Heart right ventricle (tissue), 16 donors: ENCODE results near the gene ADRA1B. TPM values are rescaled to one million over a fixed set of nuclear protein-coding genes. Genes with fewer than 3 reads are reported as not detected.

Source experiments
- ATAC-seq, 8 donors: fragments of 200-7000 bp; cut with Tn5 transposase; one replicate each; pipeline ENCODE4 v1.9.1; 2020; ENCODE audit warnings: mild to moderate bottlenecking in 8 of 8, moderate library complexity in 8 of 8, moderate number of reproducible peaks in 1 of 8
- DNase-seq, 2 donors: peaks; one replicate each; pipeline ENCODE4 v3.0.0-alpha.2; 2020
- H3K27ac ChIP-seq, 10 donors: fragments of 200-600 bp; sonication (generic) in 2 of 10; one replicate each; pipeline versions ENCODE4 v1.5.0 to v1.8.0; 2020 to 2022; ENCODE audit warnings: mild to moderate bottlenecking in 3 of 10
- H3K27me3 ChIP-seq, 7 donors: fragments of 200-600 bp; one replicate each; pipeline ENCODE4 v1.8.0; 2021 to 2022; ENCODE audit warnings: mild to moderate bottlenecking in 2 of 7
- H3K36me3 ChIP-seq, 9 donors: fragments of 200-600 bp; sonication (generic) in 1 of 9; one replicate each; pipeline versions ENCODE4 v1.5.0 to v1.8.0; 2020 to 2022; ENCODE audit warnings: mild to moderate bottlenecking in 2 of 9
- H3K4me1 ChIP-seq, 9 donors: fragments of 200-600 bp; sonication (generic) in 1 of 9; one replicate each; pipeline versions ENCODE4 v1.5.0 to v1.8.0; 2020 to 2022; ENCODE audit warnings: mild to moderate bottlenecking in 4 of 9
- H3K4me3 ChIP-seq, 10 donors: fragments of 200-600 bp; sonication (generic) in 2 of 10; one replicate each; pipeline versions ENCODE4 v1.5.0 to v1.8.0; 2020 to 2022; ENCODE audit warnings: mild to moderate bottlenecking in 7 of 10, moderate library complexity in 2 of 10
- H3K9me3 ChIP-seq, 11 donors: fragments of 200-600 bp in 10 of 11; sonication (generic) in 2 of 11; one replicate each; pipeline versions ENCODE4 v1.5.0 to v1.8.0; 2013 to 2022; ENCODE audit warnings: mild to moderate bottlenecking in 2 of 11, control low read depth in 1 of 11, moderate library complexity in 1 of 11
- CTCF ChIP-seq, 9 donors: fragments of 200-600 bp; sonication (generic) in 2 of 9; IDR thresholded peaks; one replicate each; pipeline versions ENCODE4 v1.5.0 to v1.8.0; 2021 to 2022; ENCODE audit warnings: antibody characterized with exemption in 9 of 9, mild to moderate bottlenecking in 5 of 9, moderate library complexity in 1 of 9
- WGBS, 2 donors: extraction: QIAGEN DNeasy Blood & Tissue Kit; methylation state at CpG; one replicate each; pipeline ENCODE4 v1.1.7; 2013; ENCODE audit warnings: inconsistent platforms in 1 of 2; 5-methylcytosine and 5-hydroxymethylcytosine counted together
- intact Hi-C, 10 donors: fragments of 100-400 bp; cut with DNase I; formaldehyde crosslinking; loops; one replicate each; pipeline versions ENCODE4 v1.11.1 to v1.14.2; 2022
- polyA plus RNA-seq, 2 donors: library from polyadenylated mRNA; stranded (reverse); fragments of 200-250 nt; gene quantifications; one replicate each; pipeline ENCODE4 v1.2.3, GENCODE V29; 2013
- total RNA-seq, 10 donors: library from RNA; stranded (reverse); fragmentation: NEBNext Ultra II Directional in 3 of 10; extraction: Animal tissue kit (Norgen Biotek cat#: 25700) in 3 of 10; gene quantifications; one replicate each; pipeline versions ENCODE4 v1.2.1 to v1.2.4, GENCODE V29; 2021 to 2023
- donor health status: Arrhythmogenic right ventricular cardiomyopathy.
- donor health status: ischemic (EF 13 %, LVEDD 7.1; RV severe dilation, severe dysfunction).
- donor health status: healthy with polysubstance abuse.
- donor health status: DM: no; HTN: yes; CAD: no.
- donor health status: DM: no; HTN: no; CAD: no.
- donor health status: ischemic (EF 25% LVEDD 6.9; RV normal size, moderate dysfunction).
- donor health status: ischemic (EF 25% LVEDD 5.7; RV mildly dilated, moderate dysfunction).
- donor health status: healthy.
- donor health status: DM: yes; HTN: yes; CAD: no.
- donor health status: Ischemic cardiomyopathy.
- donor health status: ischemic (EF 35%, LVEDD 5.7; RV mildly dilated, moderate dysfunction).
- donor health status: nonischemic (EF 11% LVEDD 7.7; RV severe dilation, severe dysfunction).
- donor health status: DM: yes; HTN: yes; CAD: no.
- donor health status: PGD.
- donor health status: ischemic (EF 29% LVEDD 5.4; RV normal size, mild dysfunction).
- donor health status: nonischemic (EF 23%, LVEDD 6.1; RV moderate dilation, normal function).

ADRA1B gene
- total and polyA plus RNA-seq, 12 donors: 0.44 to 4.1 (median 1.8) TPM

GRCh38 chr5:159877894-159878448 lies 38.3 kb upstream of the ADRA1B start:
- Histone ChIP-seq H3K4me3 (no peak overlapping the region), H3K27me3 (no peaks in the 10 kb centered on the region), H3K36me3 (no peaks in the 10 kb centered on the region), H3K9me3 (no peaks in the 10 kb centered on the region), H3K4me1 (peaks cover 0 to 26% (median 19%) of the 10 kb centered on the region in 9 donors), H3K27ac (peak overlapping the region in 8 of 10 donors; percentile 37 to 81 (median 72))
- WGBS, 2 donors: 50 to 78% methylated on average over 7 of the region's 7 CpGs
- intact Hi-C loops: no loop called here
- no peak for TF ChIP-seq CTCF (IDR thresholded peaks at IDR 0.05)
- ATAC-seq (peak; percentile 64 to 87 (median 73)), DNase-seq (peak; percentile 47 to 51)

- no peaks in the 10 kb centered on the region for H3K36me3 ChIP-seq
- H3K4me1 ChIP-seq: peaks cover 0 to 26% (median 19%) of the 10 kb centered on the region in 9 donors
- peak; percentile 81 to 93 (median 86) for ATAC-seq
- H3K27ac ChIP-seq: peak overlapping the region in 9 of 10 donors; percentile 7 to 81 (median 72)
- intact Hi-C loops: no loop called here
- H3K9me3 ChIP-seq: no peaks in the 10 kb centered on the region
- WGBS, 2 donors: 2 to 4% methylated on average over 11 of the region's 11 CpGs
- DNase-seq: peak; percentile 64 to 65
- peak in 2 of 9 donors; percentile 13 to 32 for TF ChIP-seq CTCF (IDR thresholded peaks at IDR 0.05)
- H3K4me3 ChIP-seq: no peak overlapping the region
- H3K27me3 ChIP-seq: no peaks in the 10 kb centered on the region
These were observed 37.3 kb upstream of the ADRA1B start for GRCh38 chr5:159878988-159879471.

GRCh38 chr5:159880676-159881075 lies 35.6 kb upstream of the ADRA1B start:
- no peak for DNase-seq
- no peaks in the 10 kb centered on the region for H3K9me3 ChIP-seq
- no peak for TF ChIP-seq CTCF (IDR thresholded peaks at IDR 0.05)
- no peak for ATAC-seq
- H3K4me3 ChIP-seq: no peak overlapping the region
- 80 to 85% methylated on average over 2 of the region's 2 CpGs for WGBS, 2 donors
- intact Hi-C loops: no loop called here
- no peaks in the 10 kb centered on the region for H3K27me3 ChIP-seq
- H3K27ac ChIP-seq: no peak overlapping the region
- H3K4me1 ChIP-seq: peaks cover 0 to 26% (median 19%) of the 10 kb centered on the region in 9 donors
- no peaks in the 10 kb centered on the region for H3K36me3 ChIP-seq

- TF ChIP-seq CTCF (IDR thresholded peaks at IDR 0.05): no peak
- 67 to 74% methylated on average over 2 of the region's 2 CpGs for WGBS, 2 donors
- Histone ChIP-seq H3K36me3 (no peaks in the 10 kb centered on the region), H3K4me1 (peaks cover 0 to 26% (median 19%) of the 10 kb centered on the region in 9 donors), H3K4me3 (no peak overlapping the region), H3K27me3 (no peaks in the 10 kb centered on the region), H3K27ac (no peak overlapping the region), H3K9me3 (no peaks in the 10 kb centered on the region)
- DNase-seq: no peak
- no peak for ATAC-seq
- intact Hi-C loops: no loop called here
These were observed 34.3 kb upstream of the ADRA1B start for GRCh38 chr5:159881967-159882366.
